SU-DHL-6 (cell line): Measurements from ENCODE around the gene PRM3.

Experiments used
- CTCF ChIP-seq: fragments of 200-600 bp; sonication (generic); IDR thresholded peaks from one replicate; pipeline ENCODE4 v1.5.1; 2017; ENCODE audit warnings: antibody characterized with exemption, mild to moderate bottlenecking, low read length, moderate library complexity; ENCODE audit not compliant: insufficient read depth, poor library complexity, severe bottlenecking
- EZH2phosphoT487 ChIP-seq: fragments of 200-600 bp; sonication (generic), shearing (Covaris generic); conservative IDR thresholded peaks from 2 replicates; pipeline ENCODE4 v1.6.1; 2018; ENCODE audit warnings: mild to moderate bottlenecking, antibody characterized with exemption, low read length, moderate library complexity, mixed read lengths

- TF ChIP-seq CTCF (no peak), EZH2phosphoT487 (no peak)
Measured at GRCh38 chr16:11289202-11289601, 15.8 kb upstream of the PRM3 start.
